Right cardiac atrium (tissue), 5 donors: ENCODE measurements around the gene FBLN1. TPM values are rescaled to one million over a fixed set of nuclear protein-coding genes. Genes with fewer than 3 reads are reported as not detected.
A peak's percentile ranks its signal among the peaks of the same experiment; 100 is the strongest.
"Not testable (repeated sequence)": the region's sequence is repeated elsewhere in the genome, so short reads cannot be mapped to it uniquely, and the experiment has no call there.

Source experiments
- ATAC-seq, 2 donors: fragments of 200-7000 bp; cut with Tn5 transposase; one replicate each; pipeline versions ENCODE4 v1.8.0 to v1.9.1; 2020; ENCODE audit warnings: moderate library complexity in 2 of 2, mild to moderate bottlenecking in 1 of 2
- DNase-seq, 3 donors: peaks; one replicate each; pipeline ENCODE4 v3.0.0-alpha.2; 2020
- H3K27ac ChIP-seq: one replicate; pipeline ENCODE4 v1.5.1; 2013; ENCODE audit warnings: mild to moderate bottlenecking, low read length, control low read depth, moderate library complexity
- H3K27me3 ChIP-seq: one replicate; pipeline ENCODE4 v1.6.1; 2013; ENCODE audit not compliant: control insufficient read depth, insufficient read depth
- H3K4me1 ChIP-seq: one replicate; pipeline ENCODE4 v1.6.1; 2013; ENCODE audit warnings: low read length; ENCODE audit not compliant: control insufficient read depth, insufficient read depth
- H3K4me3 ChIP-seq: one replicate; pipeline ENCODE4 v1.5.1; 2013; ENCODE audit warnings: low read length, control low read depth
- H3K9me3 ChIP-seq: one replicate; pipeline ENCODE4 v1.6.1; 2013; ENCODE audit warnings: low read length; ENCODE audit not compliant: control insufficient read depth
- WGBS: extraction: QIAGEN DNeasy Blood & Tissue Kit; methylation state at CpG from one replicate; pipeline ENCODE4 v1.1.7; 2013; 5-methylcytosine and 5-hydroxymethylcytosine counted together
- intact Hi-C, 4 donors: fragments of 100-400 bp; cut with DNase I; formaldehyde crosslinking; loops; one replicate each; pipeline versions ENCODE4 v1.11.0 to v1.14.0; 2022 to 2023
- polyA plus RNA-seq: library from polyadenylated mRNA; stranded (reverse); fragments of 200-250 nt; gene quantifications from one replicate; pipeline ENCODE4 v1.2.3, GENCODE V29; 2013
- total RNA-seq, 4 donors: library from RNA; stranded (reverse); fragmentation: NEBNext Ultra II Directional; extraction: Animal tissue kit (Norgen Biotek cat#: 25700); gene quantifications; one replicate each; pipeline ENCODE4 v1.2.1, GENCODE V29; 2021
- donor health status: healthy with polysubstance abuse.
- donor health status: DM: no; HTN: yes; CAD: no.
- donor health status: DM: no; HTN: no; CAD: no.
- donor health status: DM: no; HTN: yes; CAD: no; lungs with severe emphysema.
- donor health status: DM: yes; HTN: yes; CAD: no.

FBLN1 gene
- total and polyA plus RNA-seq, 5 donors = 228 to 456 (median 390) TPM

- no peak overlapping the region for H3K27ac ChIP-seq
- ATAC-seq (no peak), DNase-seq (peak in 2 of 3 donors; percentile 17 to 48)
- H3K9me3 ChIP-seq = no peaks in the 10 kb centered on the region
- no peak overlapping the region for H3K4me3 ChIP-seq
- WGBS = 88% methylated on average over 19 of the region's 19 CpGs
- intact Hi-C loops = loop anchor here in 1 of 4 donors (10.0 kb wide), 1 partner anchor 279 kb away; no protein-coding TSS in a partner anchor
- H3K27me3 ChIP-seq = no peaks in the 10 kb centered on the region
- no peaks in the 10 kb centered on the region for H3K4me1 ChIP-seq
These were observed 83.4 kb downstream of the FBLN1 start for GRCh38 chr22:45585946-45586540.

GRCh38 chr22:45586651-45587405 lies 84.1 kb downstream of the FBLN1 start:
- intact Hi-C loops = loop anchor here in 1 of 4 donors (10.0 kb wide), 1 partner anchor 278 kb away; no protein-coding TSS in a partner anchor
- 89% methylated on average over 31 of the region's 31 CpGs for WGBS

DNA sequence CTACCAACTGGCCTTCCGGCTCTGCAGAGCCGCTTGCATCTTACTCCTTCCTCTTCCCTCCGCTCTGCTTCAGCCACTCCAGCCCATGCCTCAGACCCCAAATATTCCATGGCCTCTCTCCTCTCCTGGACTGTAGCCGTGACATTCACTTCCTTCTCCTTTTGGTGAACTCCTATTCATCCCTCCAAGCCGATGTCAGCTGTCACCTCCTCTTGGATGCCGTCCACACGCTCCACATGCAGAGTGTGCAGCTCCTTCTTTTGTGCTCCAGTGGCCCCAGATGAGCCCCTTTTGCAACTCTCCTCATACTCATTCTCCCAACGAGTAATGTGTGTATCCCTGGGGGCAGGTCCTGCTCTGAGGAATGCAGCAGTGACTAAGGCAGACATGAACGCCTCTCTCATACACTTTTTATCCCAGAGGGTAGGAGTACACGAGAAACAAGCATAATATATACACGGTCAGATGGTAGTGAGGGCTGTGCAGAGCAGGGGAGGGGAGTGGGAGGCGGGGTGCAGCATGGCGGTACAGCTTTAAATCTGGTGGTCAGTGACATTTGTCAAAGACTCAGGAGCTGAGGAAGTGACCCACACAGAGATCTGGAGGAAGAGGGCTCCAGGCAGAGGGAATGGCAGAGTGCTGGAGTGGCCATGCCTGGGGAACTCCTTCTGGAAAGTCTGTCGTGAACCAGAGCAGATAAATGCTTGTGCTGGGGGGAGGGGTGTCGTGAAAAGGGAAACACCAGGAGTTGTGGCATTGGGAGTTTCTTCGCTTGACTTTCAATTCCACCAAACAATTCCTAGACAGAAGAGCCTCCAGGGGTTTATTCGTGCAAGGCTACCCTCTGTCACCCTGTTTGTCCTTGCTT lies 85.2 kb downstream of the FBLN1 start:
- 72% methylated on average over 17 of the region's 17 CpGs for WGBS
- DNase-seq (peak in 2 of 3 donors; percentile 5 to 34), ATAC-seq (no peak)
- intact Hi-C loops = loop anchor here in 1 of 4 donors (10.0 kb wide), 1 partner anchor 277 kb away; no protein-coding TSS in a partner anchor
- Histone ChIP-seq H3K27ac (no peak overlapping the region), H3K4me3 (no peak overlapping the region), H3K4me1 (no peaks in the 10 kb centered on the region), H3K9me3 (no peaks in the 10 kb centered on the region), H3K27me3 (no peaks in the 10 kb centered on the region)

More at GRCh38 chr22:45586651-45587405, 84.1 kb downstream of the FBLN1 start:
- H3K4me3 ChIP-seq = no peak overlapping the region
- H3K4me1 ChIP-seq = no peaks in the 10 kb centered on the region
- H3K27me3 ChIP-seq = no peaks in the 10 kb centered on the region
- no peaks in the 10 kb centered on the region for H3K9me3 ChIP-seq
- no peak overlapping the region for H3K27ac ChIP-seq
- ATAC-seq (no peak), DNase-seq (peak in 2 of 3 donors; percentile 9 to 49)

DNA sequence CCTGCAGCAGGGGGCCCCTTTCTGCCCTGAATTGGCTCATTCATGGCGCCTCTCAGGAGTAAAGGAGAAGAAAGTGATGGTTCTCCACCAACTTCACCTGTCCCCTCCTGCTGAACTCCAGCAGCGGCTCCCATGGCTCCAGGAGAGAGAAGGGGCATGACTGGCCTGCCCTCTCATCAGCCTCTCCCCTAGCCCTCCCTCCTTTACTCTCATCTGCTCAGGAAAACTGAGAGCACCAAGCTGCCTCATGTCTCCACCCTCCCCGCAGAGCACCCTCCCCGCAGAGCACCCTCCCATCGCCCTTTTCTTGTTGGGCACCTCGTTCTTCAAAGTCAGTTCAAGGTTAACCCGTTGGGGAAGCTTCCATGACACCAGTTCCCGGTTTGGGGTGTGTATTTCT lies 86.9 kb downstream of the FBLN1 start:
- Histone ChIP-seq H3K4me1 (no peaks in the 10 kb centered on the region), H3K27me3 (no peaks in the 10 kb centered on the region), H3K9me3 (no peaks in the 10 kb centered on the region), H3K27ac (no peak overlapping the region), H3K4me3 (no peak overlapping the region)
- DNase-seq (peak in 1 of 3 donors; percentile 1), ATAC-seq (no peak)
- intact Hi-C loops = loop anchor here in 1 of 4 donors (10.0 kb wide), 1 partner anchor 275 kb away; no protein-coding TSS in a partner anchor
- WGBS = 84% methylated on average over 8 of the region's 8 CpGs

GRCh38 chr22:45590262-45590661 lies 87.6 kb downstream of the FBLN1 start:
- Histone ChIP-seq H3K27ac (no peak overlapping the region), H3K9me3 (no peaks in the 10 kb centered on the region), H3K27me3 (no peaks in the 10 kb centered on the region), H3K4me1 (no peaks in the 10 kb centered on the region), H3K4me3 (no peak overlapping the region)
- intact Hi-C loops = loop anchor here in 1 of 4 donors (5.0 kb wide), 1 partner anchor 47 kb away; no protein-coding TSS in a partner anchor
- ATAC-seq (no peak), DNase-seq (peak in 2 of 3 donors; percentile 5 to 29)
- WGBS = 85% methylated on average over 13 of the region's 13 CpGs

DNA sequence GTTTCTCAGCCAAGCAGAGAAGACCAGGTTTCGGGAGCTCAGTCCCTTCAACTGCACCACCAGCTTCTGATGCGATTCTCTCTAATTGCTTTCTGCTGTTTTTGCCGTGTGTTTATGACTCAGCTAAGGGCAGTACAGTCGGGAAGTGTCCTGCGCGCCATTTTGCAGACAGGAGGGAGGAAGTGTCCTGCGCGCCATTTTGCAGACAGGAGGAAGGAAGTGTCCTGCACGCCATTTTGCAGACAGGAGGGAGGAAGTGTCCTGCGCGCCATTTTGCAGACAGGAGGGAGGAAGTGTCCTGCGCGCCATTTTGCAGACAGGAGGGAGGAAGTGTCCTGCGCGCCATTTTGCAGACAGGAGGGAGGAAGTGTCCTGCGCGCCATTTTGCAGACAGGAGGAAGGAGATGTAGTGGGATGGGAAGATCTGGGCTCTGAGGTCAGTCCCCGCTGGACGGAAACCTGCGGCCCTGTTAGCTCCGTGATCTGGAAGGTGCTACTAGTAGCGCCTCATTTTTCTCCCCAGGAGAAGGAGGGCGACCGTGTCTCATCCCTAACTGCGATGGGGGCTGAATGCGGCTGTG lies 89.0 kb downstream of the FBLN1 start:
- not testable (repeated sequence) for H3K4me1 ChIP-seq, H3K4me3 ChIP-seq, H3K27me3 ChIP-seq, H3K9me3 ChIP-seq, ATAC-seq, H3K27ac ChIP-seq
- intact Hi-C loops = loop anchor here in 1 of 4 donors (5.0 kb wide), 1 partner anchor 46 kb away; no protein-coding TSS in a partner anchor
- DNase-seq = peak in 2 of 3 donors; percentile 1 to 28
- WGBS = 93% methylated on average over 24 of the region's 26 CpGs

GRCh38 chr22:45594123-45594941 lies 91.6 kb downstream of the FBLN1 start:
- DNase-seq = peak in 1 of 3 donors; percentile 17
- Histone ChIP-seq H3K27me3 (no peaks in the 10 kb centered on the region), H3K4me3 (no peak overlapping the region), H3K4me1 (no peaks in the 10 kb centered on the region), H3K27ac (no peak overlapping the region), H3K9me3 (no peaks in the 10 kb centered on the region)
- 81% methylated on average over 8 of the region's 8 CpGs for WGBS
- ATAC-seq = no peak
- intact Hi-C loops = loop anchor here in 1 of 4 donors (5.0 kb wide), 1 partner anchor 43 kb away; no protein-coding TSS in a partner anchor

GRCh38 chr22:45597460-45598192 lies 94.9 kb downstream of the FBLN1 start:
- Histone ChIP-seq H3K4me3 (no peak overlapping the region), H3K27ac (no peak overlapping the region), H3K9me3 (no peaks in the 10 kb centered on the region), H3K27me3 (no peaks in the 10 kb centered on the region), H3K4me1 (no peaks in the 10 kb centered on the region)
- peak in 1 of 3 donors; percentile 9 for DNase-seq
- no peak for ATAC-seq
- intact Hi-C loops = no loop called here
- WGBS = 59% methylated on average over 20 of the region's 20 CpGs

DNA sequence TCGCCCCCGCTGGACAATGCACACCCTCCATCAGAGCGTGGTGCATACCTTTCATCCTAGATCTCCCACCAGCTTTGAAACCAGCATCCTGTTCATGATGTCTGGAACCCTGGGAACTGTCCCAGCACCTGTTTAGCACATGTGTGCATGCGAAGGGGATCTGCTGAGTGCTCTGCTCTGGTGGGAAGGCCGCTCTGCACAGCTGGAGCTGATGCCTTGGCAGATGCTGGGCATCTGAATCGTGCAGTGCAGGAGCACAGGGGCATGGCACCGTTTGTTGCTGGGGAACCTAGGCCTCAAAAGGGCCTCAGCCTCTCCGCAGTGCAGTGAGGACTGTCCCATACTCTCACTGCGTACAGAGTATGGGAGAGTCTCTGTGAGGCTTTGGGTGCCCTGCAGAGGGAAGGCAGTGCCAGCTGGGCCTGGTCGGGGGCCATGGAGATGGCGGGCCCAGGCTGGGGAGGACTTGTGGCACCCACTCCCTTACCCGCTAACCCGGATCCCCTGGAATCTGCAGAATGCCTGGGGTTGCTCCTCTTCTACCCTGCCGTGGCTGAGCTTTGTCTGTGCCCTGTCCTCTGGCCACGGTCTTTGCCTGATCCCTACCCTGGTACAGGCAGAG lies 96.0 kb downstream of the FBLN1 start:
- no peak overlapping the region for H3K27ac ChIP-seq
- H3K4me3 ChIP-seq = no peak overlapping the region
- no peaks in the 10 kb centered on the region for H3K4me1 ChIP-seq
- WGBS = 90% methylated on average over 15 of the region's 15 CpGs
- H3K9me3 ChIP-seq = no peaks in the 10 kb centered on the region
- DNase-seq (no peak), ATAC-seq (peak in 1 of 2 donors; percentile 8)
- H3K27me3 ChIP-seq = no peaks in the 10 kb centered on the region
- intact Hi-C loops = no loop called here
